GM12878 (cell line): Measurements from ENCODE around the gene COL4A1. TPM values are rescaled to one million over a fixed set of nuclear protein-coding genes. Genes with fewer than 3 reads are reported as not detected.

Experiments used
- ATAC-seq: fragments of 200-7000 bp; cut with Tn5 transposase; 3 replicates; pipeline ENCODE4 v1.9.1; 2020; ENCODE audit warnings: mild to moderate bottlenecking, moderate library complexity
- BruUV-seq: library from RNA; stranded (reverse); fragments of 400-500 nt; replicated peaks from 2 replicates; lab custom pipeline; 2021; lab: Mats Ljungman, UMichigan
- CTCF ChIA-PET: fragments of 300-600 bp; sonication (Branson Sonifier 250); formaldehyde crosslinking; extraction: SDS; loops from one replicate; lab custom pipeline; 2021; ENCODE audit warnings: inconsistent platforms; lab: Yijun Ruan, JAX
- POLR2A ChIA-PET: fragments of 350-600 bp; formaldehyde crosslinking; extraction: SDS; loops from one replicate; lab custom pipeline; 2021; ENCODE audit warnings: inconsistent platforms; lab: Charles Lee
- RAD21 ChIA-PET: fragments of 300-600 bp; sonication (Branson Sonifier 250); formaldehyde crosslinking; loops from one replicate; lab custom pipeline; 2023; ENCODE audit warnings: antibody characterized with exemption; ENCODE audit not compliant: unreplicated experiment; lab: Charles Lee
- SMC1A ChIA-PET: fragments of 300-600 bp; sonication (Branson Sonifier 250); formaldehyde crosslinking; loops from one replicate; lab custom pipeline; 2023; ENCODE audit not compliant: unreplicated experiment, uncharacterized antibody; lab: Charles Lee
- DNase-seq: peaks from one replicate; pipeline ENCODE4 v3.0.0-alpha.2; 2011; ENCODE audit warnings: low read depth, low spot score
- FAIRE-seq: peaks from 3 replicates; lab custom pipeline; 2011; peaks lifted over from hg19 to GRCh38; lab: Jason Lieb, UNC
- H2AFZ ChIP-seq: 2 replicates; pipeline ENCODE4 v1.6.0; 2011; ENCODE audit warnings: low read depth, low read length, control low read depth; ENCODE audit not compliant: control insufficient read depth
- H3K27ac ChIP-seq: 2 replicates; pipeline ENCODE4 v1.5.1; 2011; ENCODE audit warnings: control low read depth; ENCODE audit not compliant: control insufficient read depth, insufficient read depth
- H3K27me3 ChIP-seq, 2 experiments: replicated peaks in 1 of 2; 2 replicates each; pipeline versions ENCODE4 v1.6.0 to v1.6.1; 2011; ENCODE audit warnings: low read length in 1 of 2; ENCODE audit not compliant: control insufficient read depth in 2 of 2, insufficient read depth in 2 of 2
- H3K36me3 ChIP-seq, 2 experiments: 2 replicates each; pipeline ENCODE4 v1.5.1; 2011; ENCODE audit warnings: low read length in 1 of 2; ENCODE audit not compliant: control insufficient read depth in 2 of 2, insufficient read depth in 2 of 2
- H3K4me1 ChIP-seq: 2 replicates; pipeline ENCODE4 v1.6.1; 2011; ENCODE audit warnings: mild to moderate bottlenecking, low read length, moderate library complexity, mixed read lengths; ENCODE audit not compliant: control insufficient read depth, insufficient read depth
- H3K4me2 ChIP-seq: 2 replicates; pipeline ENCODE4 v1.6.0; 2011; ENCODE audit warnings: control low read depth; ENCODE audit not compliant: control insufficient read depth, insufficient read depth
- H3K4me3 ChIP-seq: fragments of 200-600 bp; sonication (generic); 2 replicates; pipeline ENCODE4 v1.5.1; 2016
- H3K79me2 ChIP-seq: 2 replicates; pipeline ENCODE4 v1.6.0; 2011; ENCODE audit warnings: low read length; ENCODE audit not compliant: control insufficient read depth, insufficient read depth
- H3K9ac ChIP-seq: 2 replicates; pipeline ENCODE4 v1.8.0; 2011; ENCODE audit warnings: low read length, control low read depth, mixed read lengths; ENCODE audit not compliant: control insufficient read depth, insufficient read depth
- H3K9me3 ChIP-seq: replicated peaks from 3 replicates; pipeline ENCODE4 v1.5.1; 2011; ENCODE audit warnings: mild to moderate bottlenecking, low read length; ENCODE audit not compliant: control insufficient read depth, insufficient read depth
- H4K20me1 ChIP-seq: 2 replicates; pipeline ENCODE4 v1.6.0; 2011; ENCODE audit not compliant: control insufficient read depth, insufficient read depth
- EGR1 ChIP-seq, 2 experiments: IDR thresholded peaks; 1 replicate in 1 of 2; 2 replicates in 1 of 2; pipeline ENCODE4 v1.6.1; 2011 to 2012; ENCODE audit warnings: low read depth in 2 of 2, low read length in 2 of 2, borderline replicate concordance in 1 of 2, mild to moderate bottlenecking in 1 of 2, moderate library complexity in 1 of 2
- FOXM1 ChIP-seq: IDR thresholded peaks from 2 replicates; pipeline ENCODE4 v1.6.1; 2012; ENCODE audit warnings: low read depth, mild to moderate bottlenecking, inconsistent platforms, low read length, moderate library complexity
- MEF2B ChIP-seq: fragments of 450-650 bp; IDR thresholded peaks from 2 replicates; pipeline ENCODE4 v1.6.1; 2018; ENCODE audit warnings: mild to moderate bottlenecking, moderate library complexity; ENCODE audit not compliant: partially characterized antibody, poor library complexity, severe bottlenecking
- RB1 ChIP-seq: fragments of 450-650 bp; formaldehyde crosslinking; IDR thresholded peaks from 2 replicates; pipeline ENCODE4 v1.6.1; 2017; ENCODE audit warnings: mild to moderate bottlenecking, borderline replicate concordance
- RBBP5 ChIP-seq: fragments of 200-600 bp; sonication (generic); conservative IDR thresholded peaks from 2 replicates; pipeline ENCODE4 v1.6.1; 2016
- RCOR1 ChIP-seq: conservative IDR thresholded peaks from 2 replicates; pipeline ENCODE4 v1.6.1; 2012; ENCODE audit warnings: low read depth, low read length, improper control_type of control experiment
- ZNF384 ChIP-seq: IDR thresholded peaks from 2 replicates; pipeline ENCODE4 v1.6.1; 2012; ENCODE audit warnings: low read depth, mild to moderate bottlenecking, low read length, improper control_type of control experiment, borderline replicate concordance
- WGBS: methylation state at CpG from one replicate; pipeline ENCODE4 v1.1.6; 2016; ENCODE audit warnings: low lambda C conversion rate; ENCODE audit not compliant: insufficient replicate concordance, insufficient coverage; ENCODE audit errors: missing lambda C conversion rate; 5-methylcytosine and 5-hydroxymethylcytosine counted together
- in situ Hi-C: fragments of 300-500 bp; cut with MboI; formaldehyde crosslinking; loops from 9 replicates; pipeline ENCODE4 v1.14.3; 2018; ENCODE audit warnings: mixed read lengths
- intact Hi-C: fragments of 100-400 bp; cut with micrococcal nuclease; formaldehyde crosslinking; loops from one replicate; pipeline ENCODE4 v1.14.2; 2022; ENCODE audit not compliant: unreplicated experiment
- polyA plus RNA-seq, 11 experiments: library from polyadenylated mRNA; depleted of rRNA in 4 of 11; unstranded in 6 of 11; stranded (reverse) in 5 of 11; fragments of >200 nt; fragmentation: Nextera tagmentation in 4 of 11; fragmentation: Illumina TruSeq in 1 of 11; extraction: Ambion mirVana in 4 of 11; extraction: Trizol in 1 of 11; gene quantifications; 1 replicate in 1 of 11; 2 replicates in 10 of 11; pipeline versions ENCODE4 v1.2.1 to v1.2.3, GENCODE V29; 2011 to 2016; ENCODE audit warnings: inconsistent platforms in 2 of 11, missing spikeins in 2 of 11, low read depth in 1 of 11
- total RNA-seq, 4 experiments: library from RNA; depleted of rRNA in 3 of 4; stranded (reverse); fragments of >200 nt in 3 of 4; fragmentation: Illumina TruSeq in 1 of 4; extraction: Trizol in 1 of 4; gene quantifications; 2 replicates each; pipeline versions ENCODE4 v1.2.1 to v1.2.3, GENCODE V29; 2013 to 2021
- TF ChIP-seq, protein P1 (sequence below): fragments of 450-650 bp; IDR thresholded peaks from 2 replicates; pipeline ENCODE4 v1.6.1; 2017; ENCODE audit warnings: mild to moderate bottlenecking
- TF ChIP-seq, protein P2 (sequence below): IDR thresholded peaks from 2 replicates; pipeline ENCODE4 v1.6.1; 2011; ENCODE audit warnings: borderline replicate concordance, low read depth, mild to moderate bottlenecking, moderate library complexity, low read length; ENCODE audit not compliant: insufficient read depth, poor library complexity, severe bottlenecking

The COL4A1 gene
- total and polyA plus RNA-seq, 10 of the 15 experiments (the other 5 are each of a cell fraction or from before 2014, with no cell fraction given) = 0.07 to 0.31 (median 0.13) TPM; not detected in 6

DNA sequence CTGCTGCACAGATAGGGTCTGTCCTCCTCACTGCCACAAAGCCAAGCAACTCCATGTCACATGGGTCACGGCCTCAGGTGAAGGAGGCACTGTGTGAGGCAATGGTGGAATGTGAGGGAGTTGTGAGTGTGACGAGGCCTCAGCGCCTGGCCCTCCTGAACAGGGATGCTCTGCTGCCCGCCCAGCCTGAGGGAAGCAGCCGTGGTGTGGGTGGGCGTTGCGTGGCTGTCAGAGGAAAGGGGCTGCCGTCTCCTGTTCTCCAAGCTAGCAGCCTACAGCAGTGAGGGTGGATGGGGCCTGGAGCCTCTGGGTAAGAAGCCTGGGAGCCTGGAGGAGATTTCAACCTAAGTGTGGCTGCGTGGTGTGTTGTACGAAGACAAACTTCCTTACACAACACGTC, 125.0 kb downstream of the COL4A1 start:
- TF ChIP-seq FOXM1 (no peak), RCOR1 (no peak), RBBP5 (no peak), MEF2B (no peak), RB1 (no peak), ZNF384 (no peak), EGR1 (IDR thresholded peaks at IDR 0.05; ENCODE audit: borderline replicate concordance in 1 of 2, low read depth in 2 of 2, low read length in 2 of 2) (no peak)
- TF ChIP-seq, protein P1, sequence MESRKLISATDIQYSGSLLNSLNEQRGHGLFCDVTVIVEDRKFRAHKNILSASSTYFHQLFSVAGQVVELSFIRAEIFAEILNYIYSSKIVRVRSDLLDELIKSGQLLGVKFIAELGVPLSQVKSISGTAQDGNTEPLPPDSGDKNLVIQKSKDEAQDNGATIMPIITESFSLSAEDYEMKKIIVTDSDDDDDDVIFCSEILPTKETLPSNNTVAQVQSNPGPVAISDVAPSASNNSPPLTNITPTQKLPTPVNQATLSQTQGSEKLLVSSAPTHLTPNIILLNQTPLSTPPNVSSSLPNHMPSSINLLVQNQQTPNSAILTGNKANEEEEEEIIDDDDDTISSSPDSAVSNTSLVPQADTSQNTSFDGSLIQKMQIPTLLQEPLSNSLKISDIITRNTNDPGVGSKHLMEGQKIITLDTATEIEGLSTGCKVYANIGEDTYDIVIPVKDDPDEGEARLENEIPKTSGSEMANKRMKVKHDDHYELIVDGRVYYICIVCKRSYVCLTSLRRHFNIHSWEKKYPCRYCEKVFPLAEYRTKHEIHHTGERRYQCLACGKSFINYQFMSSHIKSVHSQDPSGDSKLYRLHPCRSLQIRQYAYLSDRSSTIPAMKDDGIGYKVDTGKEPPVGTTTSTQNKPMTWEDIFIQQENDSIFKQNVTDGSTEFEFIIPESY = no peak
- TF ChIP-seq, protein P2, sequence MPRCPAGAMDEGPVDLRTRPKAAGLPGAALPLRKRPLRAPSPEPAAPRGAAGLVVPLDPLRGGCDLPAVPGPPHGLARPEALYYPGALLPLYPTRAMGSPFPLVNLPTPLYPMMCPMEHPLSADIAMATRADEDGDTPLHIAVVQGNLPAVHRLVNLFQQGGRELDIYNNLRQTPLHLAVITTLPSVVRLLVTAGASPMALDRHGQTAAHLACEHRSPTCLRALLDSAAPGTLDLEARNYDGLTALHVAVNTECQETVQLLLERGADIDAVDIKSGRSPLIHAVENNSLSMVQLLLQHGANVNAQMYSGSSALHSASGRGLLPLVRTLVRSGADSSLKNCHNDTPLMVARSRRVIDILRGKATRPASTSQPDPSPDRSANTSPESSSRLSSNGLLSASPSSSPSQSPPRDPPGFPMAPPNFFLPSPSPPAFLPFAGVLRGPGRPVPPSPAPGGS = no peak
- ATAC-seq = no peak

More for the DNA sequence above, 125.0 kb downstream of the COL4A1 start:
- Histone ChIP-seq H3K4me3 (no peak overlapping the region), H4K20me1 (no peaks in the 10 kb centered on the region), H3K79me2 (no peaks in the 10 kb centered on the region), H2AFZ (no peak overlapping the region), H3K27me3 (no peaks in the 10 kb centered on the region; a peak in 1 of 4 replicates), H3K9ac (no peak overlapping the region), H3K4me1 (no peaks in the 10 kb centered on the region), H3K4me2 (no peak overlapping the region), H3K9me3 (no peaks in the 10 kb centered on the region), H3K36me3 (no peaks in the 10 kb centered on the region), H3K27ac (no peak overlapping the region)
- CTCF ChIA-PET = no interaction called here
- SMC1A ChIA-PET = no interaction called here
- intact Hi-C loops = no loop called here
- in situ Hi-C loops = no loop called here
- BruUV-seq = no TSS peak
- FAIRE-seq (no peak), DNase-seq (no peak)
- POLR2A ChIA-PET = no interaction called here
- RAD21 ChIA-PET = no interaction called here
- WGBS = 15% methylated on average over 10 of the region's 11 CpGs
